HK-2 (cell line): Measurements from ENCODE around the gene RUNX2.

Experiments used
- DNase-seq: peaks from one replicate; pipeline ENCODE4 v3.0.0-alpha.2; 2018; ENCODE audit not compliant: unreplicated experiment

Gene RUNX2

GRCh38 chr6:45677381-45678284 lies 349.5 kb downstream of the RUNX2 start:
- peak; percentile 69 for DNase-seq

- DNase-seq = no peak
Measured at GRCh38 chr6:45678285-45678607, 350.1 kb downstream of the RUNX2 start.

- no peak for DNase-seq
Measured at GRCh38 chr6:45679163-45679562, 351.0 kb downstream of the RUNX2 start.

- DNase-seq = no peak
Measured at GRCh38 chr6:45679631-45680030, 351.5 kb downstream of the RUNX2 start.

GRCh38 chr6:45681860-45682511 lies 353.9 kb downstream of the RUNX2 start:
- peak; percentile 70 for DNase-seq

- no peak for DNase-seq
Measured at GRCh38 chr6:45684476-45684875, 356.3 kb downstream of the RUNX2 start.

- no peak for DNase-seq
Measured at GRCh38 chr6:45685076-45685475, 356.9 kb downstream of the RUNX2 start.

GRCh38 chr6:45686841-45687569 lies 358.9 kb downstream of the RUNX2 start:
- DNase-seq = no peak

GRCh38 chr6:45687570-45687969 lies 359.4 kb downstream of the RUNX2 start:
- peak; percentile 56 for DNase-seq

- DNase-seq = no peak
Measured at GRCh38 chr6:45688180-45688579, 360.1 kb downstream of the RUNX2 start.

GRCh38 chr6:45689926-45690615 lies 361.9 kb downstream of the RUNX2 start:
- DNase-seq = no peak

GRCh38 chr6:45690846-45691245 lies 362.7 kb downstream of the RUNX2 start:
- no peak for DNase-seq

- no peak for DNase-seq
Measured at GRCh38 chr6:45691426-45691825, 363.3 kb downstream of the RUNX2 start.

- DNase-seq = no peak
Measured at GRCh38 chr6:45692021-45692420, 363.9 kb downstream of the RUNX2 start.

- DNase-seq = no peak
Measured at GRCh38 chr6:45696738-45697137, 368.6 kb downstream of the RUNX2 start.

- peak; percentile 76 for DNase-seq
Measured at GRCh38 chr6:45697605-45698004, 369.5 kb downstream of the RUNX2 start.

- no peak for DNase-seq
Measured at GRCh38 chr6:45698046-45698445, 369.9 kb downstream of the RUNX2 start.

- no peak for DNase-seq
Measured at GRCh38 chr6:45699663-45700062, 371.5 kb downstream of the RUNX2 start.

- DNase-seq = no peak
Measured at GRCh38 chr6:45702849-45703739, 375.0 kb downstream of the RUNX2 start.

- DNase-seq = no peak
Measured at GRCh38 chr6:45704056-45704800, 376.1 kb downstream of the RUNX2 start.
